H1 (cell line): ENCODE data around the gene HK1. TPM values are rescaled to one million over a fixed set of nuclear protein-coding genes. Genes with fewer than 3 reads are reported as not detected.

Experiments
- CTCF ChIA-PET: fragments of 300-600 bp; sonication (Branson Sonifier 250); formaldehyde crosslinking; loops from one replicate; lab custom pipeline; 2021; ENCODE audit not compliant: partially characterized antibody; lab: Charles Lee
- POLR2A ChIA-PET: fragments of 300-600 bp; sonication (Branson Sonifier 250); formaldehyde crosslinking; loops from one replicate; lab custom pipeline; 2021; ENCODE audit warnings: inconsistent platforms; ENCODE audit not compliant: partially characterized antibody; lab: Charles Lee
- DNase-seq, 2 experiments: peaks; one replicate each; pipeline versions ENCODE4 v3.0.0 to v3.0.0-alpha.2; 2010 to 2022; ENCODE audit warnings: low spot score in 2 of 2, low read depth in 1 of 2, mixed read lengths in 1 of 2
- FAIRE-seq: peaks from 2 replicates; lab custom pipeline; 2011; peaks lifted over from hg19 to GRCh38; lab: Jason Lieb, UNC
- H2AFZ ChIP-seq: 2 replicates; pipeline ENCODE4 v1.8.1; 2012; ENCODE audit warnings: low read length, inconsistent platforms
- H2AK5ac ChIP-seq: 2 replicates; pipeline ENCODE4 v1.6.1; 2013; ENCODE audit warnings: low read depth, low read length
- H2BK120ac ChIP-seq: replicated peaks from 2 replicates; pipeline ENCODE3; 2013; ENCODE audit warnings: low read depth, low read length, inconsistent platforms
- H2BK12ac ChIP-seq: 2 replicates; pipeline ENCODE4 v1.6.1; 2013; ENCODE audit warnings: low read depth, low read length
- H2BK15ac ChIP-seq: 2 replicates; pipeline ENCODE4 v1.6.1; 2013; ENCODE audit warnings: low read length
- H2BK20ac ChIP-seq: 2 replicates; pipeline ENCODE4 v1.6.1; 2013; ENCODE audit warnings: low read length
- H2BK5ac ChIP-seq: 2 replicates; pipeline ENCODE4 v1.6.1; 2013; ENCODE audit warnings: low read depth, low read length
- H3K14ac ChIP-seq: 2 replicates; pipeline ENCODE4 v1.6.1; 2013; ENCODE audit warnings: inconsistent platforms; ENCODE audit not compliant: insufficient read length
- H3K18ac ChIP-seq: 2 replicates; pipeline ENCODE4 v1.6.1; 2013; ENCODE audit warnings: low read length; ENCODE audit errors: extremely low read depth
- H3K23ac ChIP-seq: 2 replicates; pipeline ENCODE4 v1.6.1; 2013; ENCODE audit warnings: inconsistent platforms; ENCODE audit not compliant: insufficient read length
- H3K23me2 ChIP-seq: 2 replicates; pipeline ENCODE4 v1.6.1; 2013; ENCODE audit warnings: low read depth, low read length
- H3K27ac ChIP-seq: 2 replicates; pipeline ENCODE4 v1.6.1; 2011; ENCODE audit warnings: low read depth, low read length, inconsistent platforms
- H3K27me3 ChIP-seq, 4 experiments: replicated peaks in 1 of 4; 1 replicate in 1 of 4; 2 replicates in 3 of 4; pipeline versions ENCODE4 v1.6.1 to v1.8.1; 2011 to 2013; ENCODE audit warnings: low read length in 3 of 4, mild to moderate bottlenecking in 3 of 4, inconsistent platforms in 2 of 4, mixed read lengths in 2 of 4, moderate library complexity in 1 of 4; ENCODE audit not compliant: control insufficient read depth in 3 of 4, insufficient read depth in 3 of 4; ENCODE audit errors: extremely low read depth in 1 of 4
- H3K36me3 ChIP-seq, 4 experiments: 2 replicates each; pipeline versions ENCODE4 v1.6.1 to v1.8.1; 2011 to 2013; ENCODE audit warnings: mild to moderate bottlenecking in 4 of 4, low read length in 3 of 4, moderate library complexity in 2 of 4, control low read depth in 1 of 4, inconsistent platforms in 1 of 4; ENCODE audit not compliant: insufficient read depth in 4 of 4, control insufficient read depth in 2 of 4
- H3K4ac ChIP-seq: replicated peaks from 2 replicates; pipeline ENCODE3; 2013; ENCODE audit warnings: low read length, low read depth, mixed read lengths, inconsistent platforms; ENCODE audit not compliant: insufficient read length
- H3K4me1 ChIP-seq, 4 experiments: replicated peaks in 1 of 4; 1 replicate in 1 of 4; 2 replicates in 3 of 4; pipeline versions ENCODE4 v1.6.1 to v1.8.1; 2011 to 2013; ENCODE audit warnings: low read length in 3 of 4, inconsistent platforms in 2 of 4, mixed read lengths in 1 of 4; ENCODE audit not compliant: insufficient read depth in 4 of 4, control insufficient read depth in 3 of 4
- H3K4me2 ChIP-seq, 2 experiments: 2 replicates each; pipeline versions ENCODE4 v1.6.1 to v1.8.1; 2011 to 2013; ENCODE audit warnings: low read depth in 2 of 2, low read length in 2 of 2, control low read depth in 1 of 2, inconsistent platforms in 1 of 2, mild to moderate bottlenecking in 1 of 2; ENCODE audit not compliant: insufficient read depth in 1 of 2
- H3K4me3 ChIP-seq, 4 experiments: fragments of 200-600, 300-600 bp in 1 of 4; sonication (generic), shearing (Covaris generic), sonication (Bioruptor Twin) in 1 of 4; 2 replicates each; pipeline versions ENCODE4 v1.5.1 to v1.8.1; 2011 to 2016; ENCODE audit warnings: low read length in 4 of 4, low read depth in 3 of 4, control low read depth in 2 of 4, inconsistent platforms in 2 of 4, mild to moderate bottlenecking in 2 of 4, mixed read lengths in 1 of 4, moderate library complexity in 1 of 4; ENCODE audit not compliant: insufficient read depth in 2 of 4; ENCODE audit errors: extremely low read depth in 1 of 4
- H3K56ac ChIP-seq: replicated peaks from 2 replicates; pipeline ENCODE3; 2013; ENCODE audit warnings: low read depth, mild to moderate bottlenecking, mixed read lengths, low read length, inconsistent platforms; ENCODE audit not compliant: insufficient read length
- H3K79me1 ChIP-seq: 2 replicates; pipeline ENCODE4 v1.6.1; 2013; ENCODE audit warnings: low read depth, low read length, control low read depth
- H3K79me2 ChIP-seq, 2 experiments: 2 replicates each; pipeline versions ENCODE4 v1.6.1 to v1.8.1; 2012 to 2013; ENCODE audit warnings: low read length in 2 of 2, mild to moderate bottlenecking in 2 of 2, inconsistent platforms in 1 of 2; ENCODE audit not compliant: insufficient read depth in 2 of 2, control insufficient read depth in 1 of 2
- H3K9ac ChIP-seq, 4 experiments: replicated peaks in 1 of 4; 1 replicate in 1 of 4; 2 replicates in 3 of 4; pipeline versions ENCODE4 v1.6.1 to v1.8.1; 2011 to 2013; ENCODE audit warnings: low read depth in 3 of 4, low read length in 3 of 4, control low read depth in 2 of 4, mild to moderate bottlenecking in 2 of 4, moderate library complexity in 2 of 4, inconsistent platforms in 1 of 4; ENCODE audit errors: extremely low read depth in 1 of 4
- H3K9me3 ChIP-seq, 2 experiments: 2 replicates each; pipeline versions ENCODE4 v1.6.1 to v1.8.1; 2012 to 2013; ENCODE audit warnings: mild to moderate bottlenecking in 2 of 2, moderate library complexity in 2 of 2, control low read depth in 1 of 2, inconsistent platforms in 1 of 2, low read depth in 1 of 2, low read length in 1 of 2, mixed read lengths in 1 of 2; ENCODE audit not compliant: insufficient read depth in 2 of 2
- H4K20me1 ChIP-seq, 2 experiments: replicated peaks in 1 of 2; 2 replicates each; pipeline versions ENCODE3 to v1.8.1; 2011 to 2013; ENCODE audit warnings: inconsistent platforms in 2 of 2, low read length in 2 of 2, mild to moderate bottlenecking in 1 of 2; ENCODE audit not compliant: insufficient read depth in 2 of 2, control insufficient read depth in 1 of 2
- H4K5ac ChIP-seq: 2 replicates; pipeline ENCODE4 v1.6.1; 2013; ENCODE audit warnings: low read length, low read depth, mixed read lengths, inconsistent platforms; ENCODE audit not compliant: insufficient read length
- H4K8ac ChIP-seq: 2 replicates; pipeline ENCODE4 v1.8.0; 2013; ENCODE audit warnings: mild to moderate bottlenecking, moderate library complexity, low read length, inconsistent platforms; ENCODE audit not compliant: insufficient read depth; ENCODE audit errors: extremely low read depth
- H4K91ac ChIP-seq: replicated peaks from 2 replicates; pipeline ENCODE3; 2013; ENCODE audit warnings: low read length, mixed read lengths, inconsistent platforms; ENCODE audit not compliant: insufficient read length
- GTF2F1 ChIP-seq: IDR thresholded peaks from 2 replicates; pipeline ENCODE4 v1.6.1; 2012; ENCODE audit warnings: low read depth, low read length, improper control_type of control experiment, borderline replicate concordance
- HDAC6 ChIP-seq: IDR thresholded peaks from one replicate; pipeline ENCODE4 v1.7.1; 2012; ENCODE audit warnings: low read depth, mild to moderate bottlenecking, inconsistent platforms, low read length, moderate library complexity
- KDM5A ChIP-seq: fragments of 200-600 bp; IDR thresholded peaks from 2 replicates; pipeline ENCODE4 v1.7.1; 2012; ENCODE audit warnings: mild to moderate bottlenecking, low read length, inconsistent platforms, mixed read lengths
- RAD21 ChIP-seq, 2 experiments: IDR thresholded peaks in 1 of 2; conservative IDR thresholded peaks in 1 of 2; 2 replicates each; pipeline ENCODE4 v1.6.1; 2011; ENCODE audit warnings: low read depth in 2 of 2, low read length in 2 of 2, improper control_type of control experiment in 1 of 2, inconsistent platforms in 1 of 2, mild to moderate bottlenecking in 1 of 2, moderate library complexity in 1 of 2
- RXRA ChIP-seq: IDR thresholded peaks from 2 replicates; pipeline ENCODE4 v1.6.1; 2011; ENCODE audit warnings: low read depth, mild to moderate bottlenecking, low read length, moderate library complexity; ENCODE audit not compliant: insufficient read depth
- SIN3A ChIP-seq, 2 experiments: IDR thresholded peaks in 1 of 2; conservative IDR thresholded peaks in 1 of 2; 2 replicates each; pipeline ENCODE4 v1.6.1; 2011 to 2012; ENCODE audit warnings: low read length in 2 of 2, improper control_type of control experiment in 1 of 2, low read depth in 1 of 2, mild to moderate bottlenecking in 1 of 2
- TAF7 ChIP-seq: optimal IDR thresholded peaks from 2 replicates; pipeline ENCODE3; 2011; ENCODE audit warnings: low read depth, mild to moderate bottlenecking, inconsistent platforms, low read length, moderate library complexity, borderline replicate concordance
- TEAD4 ChIP-seq: IDR thresholded peaks from 2 replicates; pipeline ENCODE4 v1.6.1; 2012; ENCODE audit warnings: low read depth, low read length, inconsistent platforms, mixed read lengths
- YY1 ChIP-seq: IDR thresholded peaks from 2 replicates; pipeline ENCODE4 v1.6.1; 2011; ENCODE audit warnings: low read depth, mild to moderate bottlenecking, low read length
- WGBS, 2 experiments: shearing (Covaris generic) in 1 of 2; methylation state at CpG; one replicate each; pipeline versions ENCODE4 v1.1.6 to v1.1.7; 2013 to 2015; ENCODE audit warnings: low lambda C conversion rate in 2 of 2, mixed read lengths in 2 of 2, inconsistent platforms in 1 of 2, low coverage in 1 of 2, missing lambda C conversion rate in 1 of 2; ENCODE audit not compliant: insufficient replicate concordance in 2 of 2, insufficient coverage in 1 of 2, insufficient read length in 1 of 2; ENCODE audit errors: extremely low coverage in 1 of 2, missing lambda C conversion rate in 1 of 2; 5-methylcytosine and 5-hydroxymethylcytosine counted together
- polyA plus RNA-seq, 7 experiments: library from polyadenylated mRNA; depleted of rRNA in 3 of 7; stranded (reverse) in 5 of 7; unstranded in 2 of 7; fragments of >200 nt in 5 of 7; fragments of 200-250 nt in 2 of 7; gene quantifications; 1 replicate in 5 of 7; 2 replicates in 1 of 7; 4 replicates in 1 of 7; pipeline versions ENCODE4 v1.2.1 to v1.2.3, GENCODE V29; 2011 to 2013; ENCODE audit warnings: missing spikeins in 2 of 7, mixed read lengths in 2 of 7
- total RNA-seq: library from RNA; stranded (reverse); fragmentation: NEBNext Ultra II Directional; extraction: Animal tissue kit (Norgen Biotek cat#: 25700); gene quantifications from 2 replicates; pipeline ENCODE4 v1.2.1, GENCODE V29; 2021
- TF ChIP-seq, protein P1 (sequence below): IDR thresholded peaks from 2 replicates; pipeline ENCODE4 v1.6.1; 2011; ENCODE audit warnings: low read depth, mild to moderate bottlenecking, low read length; ENCODE audit not compliant: insufficient read depth

Gene HK1
- total and polyA plus RNA-seq, 2 of the 8 experiments (the other 6 are each of a cell fraction or from before 2014, with no cell fraction given), result 55.8 to 247 TPM

- Histone ChIP-seq H3K23ac (no peak overlapping the region), H4K20me1 (peaks cover 0 to 6% of the 10 kb centered on the region in 2 experiments), H2BK20ac (no peak overlapping the region), H4K91ac (no peak overlapping the region), H3K9ac (no peak overlapping the region), H2BK120ac (no peak overlapping the region), H4K5ac (no peak overlapping the region), H2AFZ (no peak overlapping the region), H3K4me1 (peaks cover 0 to 4% (median 3%) of the 10 kb centered on the region in 4 experiments; a peak in 6 of 7 replicates), H3K79me1 (no peaks in the 10 kb centered on the region), H3K23me2 (no peaks in the 10 kb centered on the region), H3K27ac (no peak overlapping the region), H3K18ac (no peak overlapping the region), H3K27me3 (no peaks in the 10 kb centered on the region), H3K79me2 (no peaks in the 10 kb centered on the region), H3K4me2 (no peak overlapping the region), H3K4me3 (no peak overlapping the region), H3K36me3 (peaks cover 7 to 42% (median 22%) of the 10 kb centered on the region in 4 experiments; a peak in 6 of 8 replicates), H3K14ac (no peak overlapping the region), H2BK12ac (no peak overlapping the region), H4K8ac (no peak overlapping the region), H2BK15ac (no peak overlapping the region), H3K9me3 (no peaks in the 10 kb centered on the region), H3K4ac (no peak overlapping the region), H2AK5ac (no peak overlapping the region), H2BK5ac (no peak overlapping the region), H3K56ac (no peak overlapping the region)
- POLR2A ChIA-PET, result no interaction called here
- CTCF ChIA-PET, result interaction anchor here (1.5 to 7.6 kb wide), 3 partner anchors 9 to 11 kb away, joined by 3 to 69 read pairs (median 7); no protein-coding TSS in a partner anchor
- DNase-seq (no peak), FAIRE-seq (no peak)
- WGBS, 2 experiments, result 94% methylated on average over 11 of the region's 11 CpGs; no CpG with 5 or more reads in 1 of the 2 experiments
- TF ChIP-seq, protein P1, sequence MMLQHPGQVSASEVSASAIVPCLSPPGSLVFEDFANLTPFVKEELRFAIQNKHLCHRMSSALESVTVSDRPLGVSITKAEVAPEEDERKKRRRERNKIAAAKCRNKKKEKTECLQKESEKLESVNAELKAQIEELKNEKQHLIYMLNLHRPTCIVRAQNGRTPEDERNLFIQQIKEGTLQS, result no peak
- no peak for TF ChIP-seq SIN3A (conservative IDR thresholded peaks at IDR 0.05 in 1 of 2, IDR thresholded peaks at IDR 0.05 in 1 of 2; ENCODE audit: low read depth in 1 of 2, low read length in 2 of 2)
- TF ChIP-seq KDM5A, result no peak
- TF ChIP-seq RAD21 (IDR thresholded peaks at IDR 0.05 in 1 of 2, conservative IDR thresholded peaks at IDR 0.05 in 1 of 2; ENCODE audit: low read depth in 2 of 2, low read length in 2 of 2), result no peak
- no peak for TF ChIP-seq TEAD4
- no peak for TF ChIP-seq GTF2F1
- TF ChIP-seq RXRA, result no peak
- no peak for TF ChIP-seq TAF7
- no peak for TF ChIP-seq HDAC6
- no peak for TF ChIP-seq YY1
Measured at GRCh38 chr10:69401416-69401815, 123.1 kb downstream of the HK1 start.
